Measurements from ENCODE around the gene EDA. TPM values are rescaled to one million over a fixed set of nuclear protein-coding genes. Genes with fewer than 3 reads are reported as not detected.

Gene EDA
- total RNA-seq, 1 experiment from 2014 or later: 0.98 TPM

GRCh38 chrX:70066646-70067045 lies 450.7 kb downstream of the EDA start:
- Mint-ChIP-seq H3K36me3 (ENCODE audit: insufficient read depth, unreplicated experiment) (no peaks in the 10 kb centered on the region), H3K27me3 (ENCODE audit: insufficient read depth, unreplicated experiment) (peaks cover 3% of the 10 kb centered on the region), H3K4me1 (ENCODE audit: low read depth, unreplicated experiment) (no peaks in the 10 kb centered on the region), H3K27ac (ENCODE audit: unreplicated experiment) (no peak overlapping the region), H3K4me3 (ENCODE audit: unreplicated experiment) (no peak overlapping the region), H3K9me3 (ENCODE audit: unreplicated experiment) (no peaks in the 10 kb centered on the region)
- BruUV-seq (replicated peaks): no TSS peak
- DNase-seq: no peak
- CTCF ChIA-PET: no interaction called here
- intact Hi-C loops (cut with micrococcal nuclease; ENCODE audit: unreplicated experiment): no loop called here
- no peaks in the 10 kb centered on the region for H3K27me3 ChIP-seq (replicated peaks; ENCODE audit: control insufficient read depth, insufficient read depth, low read length)
- H3K4me1 ChIP-seq: no peaks in the 10 kb centered on the region
- POLR2A ChIA-PET: no interaction called here
- H3K4me3 ChIP-seq (ENCODE audit: low read depth, low read length): no peak overlapping the region
- H3K9me3 ChIP-seq: no peaks in the 10 kb centered on the region
- H3K36me3 ChIP-seq (ENCODE audit: control insufficient read depth, insufficient read depth, low read length): no peaks in the 10 kb centered on the region
- TF ChIP-seq CTCF (IDR thresholded peaks at IDR 0.05; ENCODE audit: insufficient read depth in 1 of 2, low read depth in 1 of 2, low read length in 1 of 2, severe bottlenecking in 1 of 2, unreplicated experiment in 1 of 2): no peak

GRCh38 chrX:70079297-70079696 lies 463.4 kb downstream of the EDA start:
- H3K4me3 Mint-ChIP-seq (ENCODE audit: unreplicated experiment): no peak overlapping the region
- H3K4me1 ChIP-seq: no peaks in the 10 kb centered on the region
- ChIA-PET POLR2A (no interaction called here), CTCF (no interaction called here)
- intact Hi-C loops (cut with micrococcal nuclease; ENCODE audit: unreplicated experiment): no loop called here
- H3K36me3 Mint-ChIP-seq (ENCODE audit: insufficient read depth, unreplicated experiment): no peaks in the 10 kb centered on the region
- BruUV-seq (replicated peaks): no TSS peak
- no peak overlapping the region for H3K4me3 ChIP-seq (ENCODE audit: low read depth, low read length)
- H3K9me3 ChIP-seq: no peaks in the 10 kb centered on the region
- no peak for DNase-seq
- H3K27me3 ChIP-seq (replicated peaks; ENCODE audit: control insufficient read depth, insufficient read depth, low read length): no peaks in the 10 kb centered on the region
- no peaks in the 10 kb centered on the region for H3K36me3 ChIP-seq (ENCODE audit: control insufficient read depth, insufficient read depth, low read length)
- TF ChIP-seq CTCF (IDR thresholded peaks at IDR 0.05; ENCODE audit: insufficient read depth in 1 of 2, low read depth in 1 of 2, low read length in 1 of 2, severe bottlenecking in 1 of 2, unreplicated experiment in 1 of 2): no peak
- no peaks in the 10 kb centered on the region for H3K4me1 Mint-ChIP-seq (ENCODE audit: low read depth, unreplicated experiment)
- H3K27me3 Mint-ChIP-seq (ENCODE audit: insufficient read depth, unreplicated experiment): peaks cover 3% of the 10 kb centered on the region
- H3K9me3 Mint-ChIP-seq (ENCODE audit: unreplicated experiment): no peaks in the 10 kb centered on the region
- no peak overlapping the region for H3K27ac Mint-ChIP-seq (ENCODE audit: unreplicated experiment)

- Mint-ChIP-seq H3K4me3 (ENCODE audit: unreplicated experiment) (no peak overlapping the region), H3K27ac (ENCODE audit: unreplicated experiment) (no peak overlapping the region), H3K4me1 (ENCODE audit: low read depth, unreplicated experiment) (no peaks in the 10 kb centered on the region), H3K27me3 (ENCODE audit: insufficient read depth, unreplicated experiment) (peaks cover 3% of the 10 kb centered on the region), H3K36me3 (ENCODE audit: insufficient read depth, unreplicated experiment) (no peaks in the 10 kb centered on the region), H3K9me3 (ENCODE audit: unreplicated experiment) (no peaks in the 10 kb centered on the region)
- Histone ChIP-seq H3K4me1 (no peaks in the 10 kb centered on the region), H3K36me3 (ENCODE audit: control insufficient read depth, insufficient read depth, low read length) (no peaks in the 10 kb centered on the region), H3K9me3 (no peaks in the 10 kb centered on the region), H3K4me3 (ENCODE audit: low read depth, low read length) (no peak overlapping the region), H3K27me3 (replicated peaks; ENCODE audit: control insufficient read depth, insufficient read depth, low read length) (no peaks in the 10 kb centered on the region)
- DNase-seq: no peak
- no peak for TF ChIP-seq CTCF (IDR thresholded peaks at IDR 0.05; ENCODE audit: insufficient read depth in 1 of 2, low read depth in 1 of 2, low read length in 1 of 2, severe bottlenecking in 1 of 2, unreplicated experiment in 1 of 2)
- CTCF ChIA-PET: no interaction called here
- intact Hi-C loops (cut with micrococcal nuclease; ENCODE audit: unreplicated experiment): no loop called here
- POLR2A ChIA-PET: no interaction called here
- no TSS peak for BruUV-seq (replicated peaks)
These were observed 464.0 kb downstream of the EDA start for GRCh38 chrX:70079870-70080269.

Measured in Caco-2 (cell line).